PC-9 (cell line): Measurements from ENCODE around the gene MACROD2. TPM values are rescaled to one million over a fixed set of nuclear protein-coding genes. Genes with fewer than 3 reads are reported as not detected.

Source experiments
- BruUV-seq: library from RNA; stranded (reverse); fragments of 400-500 nt; replicated peaks from 2 replicates; lab custom pipeline; 2021; lab: Mats Ljungman, UMichigan
- CTCF ChIA-PET: fragments of 300-600 bp; sonication (Branson Sonifier 250); formaldehyde crosslinking; loops from one replicate; lab custom pipeline; 2022; ENCODE audit warnings: antibody characterized with exemption; lab: Charles Lee
- POLR2A ChIA-PET: fragments of 300-600 bp; sonication (Branson Sonifier 250); formaldehyde crosslinking; loops from one replicate; lab custom pipeline; 2022; ENCODE audit warnings: antibody characterized with exemption; ENCODE audit not compliant: unreplicated experiment; lab: Charles Lee
- DNase-seq, 2 experiments: peaks; one replicate each; pipeline versions ENCODE4 v3.0.0 to v3.0.0-alpha.2; 2015 to 2022; ENCODE audit warnings: mixed read lengths in 1 of 2
- H2AFZ ChIP-seq: fragments of 200-600 bp; sonication (generic); 2 replicates; pipeline ENCODE4 v1.8.1; 2017; ENCODE audit warnings: antibody characterized with exemption
- H3F3A ChIP-seq: fragments of 200-600 bp; sonication (generic); 2 replicates; pipeline ENCODE4 v1.8.1; 2017; ENCODE audit warnings: antibody characterized with exemption, mild to moderate bottlenecking, low read depth; ENCODE audit not compliant: insufficient read depth
- H3K27ac ChIP-seq: fragments of 200-600 bp; sonication (generic); 2 replicates; pipeline ENCODE4 v1.6.1; 2016; ENCODE audit warnings: mixed run types
- H3K27me3 ChIP-seq: fragments of 200-600 bp; sonication (generic); 2 replicates; pipeline ENCODE4 v1.6.1; 2016; ENCODE audit warnings: low read depth, mixed run types; ENCODE audit not compliant: insufficient read depth
- H3K36me3 ChIP-seq: fragments of 200-600 bp; sonication (generic); 2 replicates; pipeline ENCODE4 v1.6.1; 2016; ENCODE audit warnings: low read depth, mixed run types
- H3K4me1 ChIP-seq: fragments of 200-600 bp; sonication (generic); replicated peaks from 2 replicates; pipeline ENCODE4 v1.6.1; 2016; ENCODE audit warnings: mixed run types; ENCODE audit not compliant: insufficient read depth
- H3K4me2 ChIP-seq: fragments of 200-600 bp; sonication (generic); 2 replicates; pipeline ENCODE4 v1.6.1; 2017; ENCODE audit warnings: mixed run types
- H3K4me3 ChIP-seq: fragments of 200-600 bp; sonication (generic); 2 replicates; pipeline ENCODE4 v1.6.1; 2016; ENCODE audit warnings: mixed run types
- H3K79me2 ChIP-seq: fragments of 200-600 bp; sonication (generic); 2 replicates; pipeline ENCODE4 v1.6.1; 2017; ENCODE audit warnings: low read depth, mixed run types
- H3K9me2 ChIP-seq: fragments of 200-600 bp; sonication (generic); 2 replicates; pipeline ENCODE4 v1.8.1; 2017; ENCODE audit warnings: mild to moderate bottlenecking; ENCODE audit not compliant: insufficient read depth
- H3K9me3 ChIP-seq: fragments of 200-600 bp; sonication (generic); 2 replicates; pipeline ENCODE4 v1.8.1; 2016; ENCODE audit warnings: low read depth; ENCODE audit not compliant: insufficient read depth
- H4K20me1 ChIP-seq: fragments of 200-600 bp; sonication (generic); 2 replicates; pipeline ENCODE4 v1.8.1; 2017; ENCODE audit not compliant: insufficient read depth
- CTCF ChIP-seq: fragments of 200-600 bp; sonication (generic); conservative IDR thresholded peaks from 2 replicates; pipeline ENCODE4 v1.6.1; 2017; ENCODE audit warnings: mixed run types, antibody characterized with exemption, mild to moderate bottlenecking, moderate library complexity
- EZH2 ChIP-seq: fragments of 200-600 bp; sonication (generic); IDR thresholded peaks from 2 replicates; pipeline ENCODE4 v1.8.0; 2017; ENCODE audit warnings: antibody characterized with exemption, low read depth
- intact Hi-C: fragments of 100-400 bp; cut with micrococcal nuclease; formaldehyde crosslinking; loops from one replicate; pipeline ENCODE4 v1.10.0; 2022; ENCODE audit not compliant: unreplicated experiment
- total RNA-seq: library from RNA; stranded (reverse); gene quantifications from 2 replicates; pipeline ENCODE4 v1.2.3, GENCODE V29; 2021

MACROD2 gene
- total RNA-seq, 1 experiment from 2014 or later, result 11.4 TPM

- H3K9me2 ChIP-seq, result no peaks in the 10 kb centered on the region
- no peak overlapping the region for H3K27ac ChIP-seq
- H3K4me1 ChIP-seq, result no peaks in the 10 kb centered on the region
- no peaks in the 10 kb centered on the region for H3K27me3 ChIP-seq
- no peak for DNase-seq
- no peaks in the 10 kb centered on the region for H3F3A ChIP-seq
- BruUV-seq, result no TSS peak
- H3K4me3 ChIP-seq, result no peak overlapping the region
- TF ChIP-seq EZH2 (no peak), CTCF (no peak)
- H2AFZ ChIP-seq, result no peak overlapping the region
- POLR2A ChIA-PET, result no interaction called here
- H3K9me3 ChIP-seq, result no peaks in the 10 kb centered on the region
- CTCF ChIA-PET, result no interaction called here
- intact Hi-C loops, result no loop called here
- H3K79me2 ChIP-seq, result no peaks in the 10 kb centered on the region
- no peaks in the 10 kb centered on the region for H4K20me1 ChIP-seq
- H3K36me3 ChIP-seq, result no peaks in the 10 kb centered on the region
- no peak overlapping the region for H3K4me2 ChIP-seq
Observed at GRCh38 chr20:15188415-15188814, 1193.1 kb downstream of the MACROD2 start.

DNA sequence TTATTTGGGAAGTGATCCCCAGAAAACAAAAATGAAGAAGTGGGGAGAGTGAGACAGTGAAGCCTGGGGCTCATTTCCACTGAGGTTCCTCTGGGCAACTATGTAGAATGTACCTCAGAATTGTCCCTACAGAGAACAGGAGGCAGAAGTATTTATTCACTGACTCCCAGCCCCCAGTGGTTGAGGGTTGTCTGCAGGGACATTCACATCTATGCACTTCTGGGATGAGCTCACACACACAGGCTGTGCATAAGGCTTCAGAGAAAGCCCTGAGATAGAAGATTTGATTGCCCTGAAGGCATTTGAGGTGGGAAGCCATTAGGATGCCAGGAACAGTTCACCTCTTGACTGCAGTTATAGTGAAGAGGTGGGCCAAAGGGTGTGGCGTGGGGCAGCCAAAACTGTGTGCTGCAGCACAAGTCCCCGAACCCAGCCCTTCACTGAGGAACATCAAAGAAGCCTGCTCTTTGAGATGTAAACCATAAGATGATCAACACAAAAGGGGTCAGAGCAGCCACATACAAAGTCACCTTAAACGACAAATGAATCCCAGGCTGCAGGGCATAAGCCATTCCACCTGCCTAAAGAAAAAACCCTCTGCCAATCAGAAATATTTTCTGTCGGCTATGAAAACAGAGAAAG, 1195.9 kb downstream of the MACROD2 start:
- POLR2A ChIA-PET, result no interaction called here
- H3K4me3 ChIP-seq, result no peak overlapping the region
- no peak overlapping the region for H3K4me2 ChIP-seq
- no peaks in the 10 kb centered on the region for H3K9me3 ChIP-seq
- no peaks in the 10 kb centered on the region for H3K9me2 ChIP-seq
- TF ChIP-seq CTCF, result no peak
- no peak for TF ChIP-seq EZH2
- no peaks in the 10 kb centered on the region for H3K36me3 ChIP-seq
- CTCF ChIA-PET, result no interaction called here
- intact Hi-C loops, result no loop called here
- DNase-seq, result no peak
- no peaks in the 10 kb centered on the region for H3K79me2 ChIP-seq
- H3K4me1 ChIP-seq, result no peaks in the 10 kb centered on the region
- H3K27ac ChIP-seq, result no peak overlapping the region
- H3K27me3 ChIP-seq, result no peaks in the 10 kb centered on the region
- BruUV-seq, result no TSS peak
- no peak overlapping the region for H2AFZ ChIP-seq
- H4K20me1 ChIP-seq, result no peaks in the 10 kb centered on the region
- no peaks in the 10 kb centered on the region for H3F3A ChIP-seq

DNA sequence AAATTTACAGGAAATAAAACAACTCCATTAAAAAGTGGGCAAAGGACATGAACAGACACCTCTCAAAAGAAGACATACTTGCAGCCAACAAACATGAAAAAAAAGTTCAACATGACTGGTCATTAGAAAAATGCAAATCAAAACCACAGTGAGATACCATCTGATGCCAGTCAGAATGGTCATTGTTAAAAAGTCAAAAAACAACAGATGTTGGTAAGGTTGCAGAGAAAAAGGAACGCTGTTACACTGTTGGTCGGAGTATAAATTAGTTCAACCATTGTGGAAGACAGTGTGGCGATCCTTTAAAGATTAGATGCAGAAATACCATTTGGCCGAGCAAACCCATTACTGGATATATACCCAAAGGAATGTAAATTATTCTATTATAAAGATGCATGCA, 1200.1 kb downstream of the MACROD2 start:
- intact Hi-C loops, result no loop called here

More for the DNA sequence above, 1200.1 kb downstream of the MACROD2 start:
- POLR2A ChIA-PET, result no interaction called here
- CTCF ChIA-PET, result no interaction called here
- Histone ChIP-seq H3K9me2 (no peaks in the 10 kb centered on the region), H3K4me3 (no peak overlapping the region), H3K9me3 (no peaks in the 10 kb centered on the region), H3K27ac (no peak overlapping the region), H3K4me2 (no peak overlapping the region), H4K20me1 (no peaks in the 10 kb centered on the region), H3K27me3 (no peaks in the 10 kb centered on the region), H3K36me3 (no peaks in the 10 kb centered on the region), H2AFZ (no peak overlapping the region), H3K4me1 (no peaks in the 10 kb centered on the region; the same call in 1 of the 2 replicates), H3F3A (no peaks in the 10 kb centered on the region), H3K79me2 (no peaks in the 10 kb centered on the region)
- TF ChIP-seq EZH2 (no peak), CTCF (no peak)
- BruUV-seq, result no TSS peak
- DNase-seq, result no peak
